ENCODE data around the gene CSPG4. TPM values are rescaled to one million over a fixed set of nuclear protein-coding genes. Genes with fewer than 3 reads are reported as not detected.
A peak's percentile ranks its signal among the peaks of the same experiment; 100 is the strongest.

CSPG4 gene
- total and polyA plus RNA-seq, 2 of the 13 experiments (the other 11 are each of a cell fraction or from before 2014, with no cell fraction given) = 0.01 to 0.04 TPM

DNA sequence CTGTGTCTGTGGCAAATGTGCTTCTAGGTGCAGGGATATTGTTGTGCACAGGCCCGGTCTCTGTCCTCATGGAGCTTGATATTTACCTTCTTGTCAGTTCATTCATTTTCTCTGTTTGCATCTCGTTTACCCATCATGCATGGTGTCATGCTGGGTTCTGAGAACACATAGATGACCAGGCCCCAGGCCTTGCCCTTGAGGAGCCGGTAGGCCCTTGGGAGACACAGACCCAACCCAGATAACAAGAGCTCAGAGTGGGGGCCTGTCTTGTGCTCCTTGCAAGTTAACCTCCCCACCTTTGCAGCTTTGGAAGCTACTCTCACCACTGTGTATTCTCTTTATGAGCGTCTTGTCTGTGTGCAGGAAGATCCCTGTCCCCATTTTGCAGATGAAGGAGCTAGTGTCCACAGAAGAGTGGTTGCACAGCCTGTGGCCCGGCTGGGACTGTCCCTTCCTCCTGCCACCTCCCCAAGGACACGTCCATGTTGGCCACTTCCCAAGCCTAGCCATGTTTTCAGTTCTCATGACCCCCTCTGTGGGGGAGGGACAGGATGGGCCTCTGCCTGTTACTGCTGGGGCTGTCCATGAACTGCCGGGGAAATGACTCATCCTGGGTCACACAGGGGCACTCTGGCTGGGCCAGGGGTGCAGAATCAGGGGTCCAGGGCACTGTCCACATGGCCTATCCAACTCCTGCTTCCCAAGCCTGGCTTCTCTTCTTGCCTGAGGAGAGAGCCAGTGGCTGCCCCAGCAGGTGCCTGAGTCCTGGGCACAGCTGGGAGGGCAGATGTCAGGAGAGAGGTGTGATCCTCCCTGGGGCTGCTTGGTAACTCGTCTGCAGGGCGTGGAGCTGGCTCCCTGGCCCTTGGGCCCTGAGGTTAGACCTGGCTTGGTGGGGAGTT lies 61.5 kb downstream of the CSPG4 start (continued):
- TF ChIP-seq ZNF263 (CRISPR knock-in tag; IDR thresholded peaks at IDR 0.05) (no peak), TFDP1 (CRISPR knock-in tag; IDR thresholded peaks at IDR 0.05; ENCODE audit: borderline replicate concordance) (no peak), RFX5 (IDR thresholded peaks at IDR 0.05; ENCODE audit: low read depth, low read length) (no peak), ZBTB2 (CRISPR knock-in tag; IDR thresholded peaks at IDR 0.05; ENCODE audit: low read depth) (no peak), ZBTB3 (CRISPR knock-in tag; IDR thresholded peaks at IDR 0.05; ENCODE audit: borderline replicate concordance, low read depth) (no peak), TOE1 (CRISPR knock-in tag; IDR thresholded peaks at IDR 0.05) (no peak), NFYC (CRISPR knock-in tag; IDR thresholded peaks at IDR 0.05) (no peak), ZNF550 (CRISPR knock-in tag; IDR thresholded peaks at IDR 0.05; ENCODE audit: borderline replicate concordance) (peak; percentile 53; the same call in 1 of the 2 replicates), MXD4 (CRISPR knock-in tag; IDR thresholded peaks at IDR 0.05) (peak; percentile 33; the same call in 1 of the 2 replicates), TFDP2 (CRISPR knock-in tag; IDR thresholded peaks at IDR 0.05) (no peak), NAIF1 (CRISPR knock-in tag; IDR thresholded peaks at IDR 0.05; ENCODE audit: borderline replicate concordance) (no peak), HDAC2 (CRISPR knock-in tag; IDR thresholded peaks at IDR 0.05) (peak; percentile 77), NFIC (IDR thresholded peaks at IDR 0.05; ENCODE audit: low read length) (no peak), ZNF841 (CRISPR knock-in tag; IDR thresholded peaks at IDR 0.05; ENCODE audit: borderline replicate concordance) (no peak)
- TF ChIP-seq, protein P1, sequence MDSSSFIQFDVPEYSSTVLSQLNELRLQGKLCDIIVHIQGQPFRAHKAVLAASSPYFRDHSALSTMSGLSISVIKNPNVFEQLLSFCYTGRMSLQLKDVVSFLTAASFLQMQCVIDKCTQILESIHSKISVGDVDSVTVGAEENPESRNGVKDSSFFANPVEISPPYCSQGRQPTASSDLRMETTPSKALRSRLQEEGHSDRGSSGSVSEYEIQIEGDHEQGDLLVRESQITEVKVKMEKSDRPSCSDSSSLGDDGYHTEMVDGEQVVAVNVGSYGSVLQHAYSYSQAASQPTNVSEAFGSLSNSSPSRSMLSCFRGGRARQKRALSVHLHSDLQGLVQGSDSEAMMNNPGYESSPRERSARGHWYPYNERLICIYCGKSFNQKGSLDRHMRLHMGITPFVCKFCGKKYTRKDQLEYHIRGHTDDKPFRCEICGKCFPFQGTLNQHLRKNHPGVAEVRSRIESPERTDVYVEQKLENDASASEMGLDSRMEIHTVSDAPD (CRISPR knock-in tag; IDR thresholded peaks at IDR 0.05) = no peak
- TF ChIP-seq, protein P2, sequence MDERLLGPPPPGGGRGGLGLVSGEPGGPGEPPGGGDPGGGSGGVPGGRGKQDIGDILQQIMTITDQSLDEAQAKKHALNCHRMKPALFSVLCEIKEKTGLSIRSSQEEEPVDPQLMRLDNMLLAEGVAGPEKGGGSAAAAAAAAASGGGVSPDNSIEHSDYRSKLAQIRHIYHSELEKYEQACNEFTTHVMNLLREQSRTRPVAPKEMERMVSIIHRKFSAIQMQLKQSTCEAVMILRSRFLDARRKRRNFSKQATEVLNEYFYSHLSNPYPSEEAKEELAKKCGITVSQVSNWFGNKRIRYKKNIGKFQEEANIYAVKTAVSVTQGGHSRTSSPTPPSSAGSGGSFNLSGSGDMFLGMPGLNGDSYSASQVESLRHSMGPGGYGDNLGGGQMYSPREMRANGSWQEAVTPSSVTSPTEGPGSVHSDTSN (CRISPR knock-in tag; IDR thresholded peaks at IDR 0.05) = no peak
- TF ChIP-seq, protein P3, sequence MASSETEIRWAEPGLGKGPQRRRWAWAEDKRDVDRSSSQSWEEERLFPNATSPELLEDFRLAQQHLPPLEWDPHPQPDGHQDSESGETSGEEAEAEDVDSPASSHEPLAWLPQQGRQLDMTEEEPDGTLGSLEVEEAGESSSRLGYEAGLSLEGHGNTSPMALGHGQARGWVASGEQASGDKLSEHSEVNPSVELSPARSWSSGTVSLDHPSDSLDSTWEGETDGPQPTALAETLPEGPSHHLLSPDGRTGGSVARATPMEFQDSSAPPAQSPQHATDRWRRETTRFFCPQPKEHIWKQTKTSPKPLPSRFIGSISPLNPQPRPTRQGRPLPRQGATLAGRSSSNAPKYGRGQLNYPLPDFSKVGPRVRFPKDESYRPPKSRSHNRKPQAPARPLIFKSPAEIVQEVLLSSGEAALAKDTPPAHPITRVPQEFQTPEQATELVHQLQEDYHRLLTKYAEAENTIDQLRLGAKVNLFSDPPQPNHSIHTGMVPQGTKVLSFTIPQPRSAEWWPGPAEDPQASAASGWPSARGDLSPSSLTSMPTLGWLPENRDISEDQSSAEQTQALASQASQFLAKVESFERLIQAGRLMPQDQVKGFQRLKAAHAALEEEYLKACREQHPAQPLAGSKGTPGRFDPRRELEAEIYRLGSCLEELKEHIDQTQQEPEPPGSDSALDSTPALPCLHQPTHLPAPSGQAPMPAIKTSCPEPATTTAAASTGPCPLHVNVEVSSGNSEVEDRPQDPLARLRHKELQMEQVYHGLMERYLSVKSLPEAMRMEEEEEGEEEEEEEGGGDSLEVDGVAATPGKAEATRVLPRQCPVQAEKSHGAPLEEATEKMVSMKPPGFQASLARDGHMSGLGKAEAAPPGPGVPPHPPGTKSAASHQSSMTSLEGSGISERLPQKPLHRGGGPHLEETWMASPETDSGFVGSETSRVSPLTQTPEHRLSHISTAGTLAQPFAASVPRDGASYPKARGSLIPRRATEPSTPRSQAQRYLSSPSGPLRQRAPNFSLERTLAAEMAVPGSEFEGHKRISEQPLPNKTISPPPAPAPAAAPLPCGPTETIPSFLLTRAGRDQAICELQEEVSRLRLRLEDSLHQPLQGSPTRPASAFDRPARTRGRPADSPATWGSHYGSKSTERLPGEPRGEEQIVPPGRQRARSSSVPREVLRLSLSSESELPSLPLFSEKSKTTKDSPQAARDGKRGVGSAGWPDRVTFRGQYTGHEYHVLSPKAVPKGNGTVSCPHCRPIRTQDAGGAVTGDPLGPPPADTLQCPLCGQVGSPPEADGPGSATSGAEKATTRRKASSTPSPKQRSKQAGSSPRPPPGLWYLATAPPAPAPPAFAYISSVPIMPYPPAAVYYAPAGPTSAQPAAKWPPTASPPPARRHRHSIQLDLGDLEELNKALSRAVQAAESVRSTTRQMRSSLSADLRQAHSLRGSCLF (CRISPR knock-in tag; IDR thresholded peaks at IDR 0.05; ENCODE audit: borderline replicate concordance) = no peak

Measured in HepG2 (cell line).